Right cardiac atrium (tissue), 5 donors: ENCODE results near the gene CIAO2A. TPM values are rescaled to one million over a fixed set of nuclear protein-coding genes. Genes with fewer than 3 reads are reported as not detected.

Experiments
- ATAC-seq, 2 donors: fragments of 200-7000 bp; cut with Tn5 transposase; one replicate each; pipeline versions ENCODE4 v1.8.0 to v1.9.1; 2020; ENCODE audit warnings: moderate library complexity in 2 of 2, mild to moderate bottlenecking in 1 of 2
- DNase-seq, 3 donors: peaks; one replicate each; pipeline ENCODE4 v3.0.0-alpha.2; 2020
- H3K27ac ChIP-seq: one replicate; pipeline ENCODE4 v1.5.1; 2013; ENCODE audit warnings: mild to moderate bottlenecking, low read length, control low read depth, moderate library complexity
- H3K27me3 ChIP-seq: one replicate; pipeline ENCODE4 v1.6.1; 2013; ENCODE audit not compliant: control insufficient read depth, insufficient read depth
- H3K4me1 ChIP-seq: one replicate; pipeline ENCODE4 v1.6.1; 2013; ENCODE audit warnings: low read length; ENCODE audit not compliant: control insufficient read depth, insufficient read depth
- H3K4me3 ChIP-seq: one replicate; pipeline ENCODE4 v1.5.1; 2013; ENCODE audit warnings: low read length, control low read depth
- H3K9me3 ChIP-seq: one replicate; pipeline ENCODE4 v1.6.1; 2013; ENCODE audit warnings: low read length; ENCODE audit not compliant: control insufficient read depth
- WGBS: extraction: QIAGEN DNeasy Blood & Tissue Kit; methylation state at CpG from one replicate; pipeline ENCODE4 v1.1.7; 2013; 5-methylcytosine and 5-hydroxymethylcytosine counted together
- intact Hi-C, 4 donors: fragments of 100-400 bp; cut with DNase I; formaldehyde crosslinking; loops; one replicate each; pipeline versions ENCODE4 v1.11.0 to v1.14.0; 2022 to 2023
- long read RNA-seq, 4 donors: library from polyadenylated mRNA; unstranded; transcript quantifications; one replicate each; pipeline ENCODE4 v2.0.0, GENCODE V29; 2020 to 2021
- polyA plus RNA-seq: library from polyadenylated mRNA; stranded (reverse); fragments of 200-250 nt; gene quantifications from one replicate; pipeline ENCODE4 v1.2.3, GENCODE V29; 2013
- total RNA-seq, 4 donors: library from RNA; stranded (reverse); fragmentation: NEBNext Ultra II Directional; extraction: Animal tissue kit (Norgen Biotek cat#: 25700); gene quantifications; one replicate each; pipeline ENCODE4 v1.2.1, GENCODE V29; 2021
- donor health status: healthy with polysubstance abuse.
- donor health status: DM: no; HTN: yes; CAD: no.
- donor health status: DM: no; HTN: no; CAD: no.
- donor health status: DM: no; HTN: yes; CAD: no; lungs with severe emphysema.
- donor health status: DM: yes; HTN: yes; CAD: no.

The CIAO2A gene
- 10 to 100 TPM; 43.9 to 66.2 (median 53.6) TPM for total RNA-seq
- 82.7 TPM for polyA plus RNA-seq
- long read RNA-seq, donor 1, transcript CIAO2A-202 (4 exons, 826 nt), result minor isoform, 9 of 59 reads
- long read RNA-seq, donor 1, transcript CIAO2A-201 (5 exons, 1,105 nt), result major isoform, 46 of 59 reads
- long read RNA-seq, donor 1, partial matches to known transcripts, result 0 of 59 reads
- long read RNA-seq, donor 1, other reads (novel, unspliced or antisense), result 2 of 59 reads
- long read RNA-seq, donor 2, transcript CIAO2A-202 (4 exons, 826 nt), result minor isoform, 5 of 33 reads
- long read RNA-seq, donor 2, transcript CIAO2A-201 (5 exons, 1,105 nt), result major isoform, 27 of 33 reads
- long read RNA-seq, donor 2, partial matches to known transcripts, result 0 of 33 reads
- long read RNA-seq, donor 2, other reads (novel, unspliced or antisense), result 0 of 33 reads
- long read RNA-seq, donor 3, transcript CIAO2A-201 (5 exons, 1,105 nt), result major isoform, 28 of 37 reads
- long read RNA-seq, donor 3, partial matches to known transcripts, result 0 of 37 reads
- long read RNA-seq, donor 3, other reads (novel, unspliced or antisense), result 4 of 37 reads
- long read RNA-seq, donor 4, transcript CIAO2A-201 (5 exons, 1,105 nt), result major isoform, 17 of 21 reads
- long read RNA-seq, donor 4, partial matches to known transcripts, result 0 of 21 reads
- long read RNA-seq, donor 4, other reads (novel, unspliced or antisense), result 1 of 21 reads

- WGBS, result under 1% methylated on average over 41 of the region's 41 CpGs
- intact Hi-C loops, result loop anchor here in 1 of 4 donors (5.0 kb wide), 1 partner anchor 58 kb away; the partner anchor contains the start of gene SNX22
These were observed at the start of gene CIAO2A for GRCh38 chr15:64093627-64094417. TSS of gene CIAO2A (minus strand) at chr15:64093838. CDS start at chr15:64093768, 70 bp downstream.

GRCh38 chr15:64143276-64143675, 49.6 kb upstream of the CIAO2A start:
- WGBS, result 74% methylated on average over 6 of the region's 6 CpGs
- Histone ChIP-seq H3K4me1 (no peaks in the 10 kb centered on the region), H3K4me3 (no peak overlapping the region), H3K27me3 (no peaks in the 10 kb centered on the region), H3K9me3 (no peaks in the 10 kb centered on the region), H3K27ac (no peak overlapping the region)
- intact Hi-C loops, result no loop called here
- ATAC-seq (no peak), DNase-seq (no peak)

More at GRCh38 chr15:64093627-64094417, at the start of gene CIAO2A:
- H3K27ac ChIP-seq, result peak within 1 kb of the TSS; percentile 98
- H3K4me3 ChIP-seq, result peak within 1 kb of the TSS; percentile 72
- no peaks in the 10 kb centered on the region for H3K27me3 ChIP-seq
- no peaks in the 10 kb centered on the region for H3K9me3 ChIP-seq
- peaks cover 9% of the 10 kb centered on the region for H3K4me1 ChIP-seq
- DNase-seq, result peak; percentile 95
- peak; percentile 89 to 91 for ATAC-seq

GRCh38 chr15:64141798-64142512, 48.3 kb upstream of the CIAO2A start:
- no peaks in the 10 kb centered on the region for H3K4me1 ChIP-seq
- no peaks in the 10 kb centered on the region for H3K27me3 ChIP-seq
- ATAC-seq (no peak), DNase-seq (no peak)
- no peak overlapping the region for H3K4me3 ChIP-seq
- intact Hi-C loops, result no loop called here
- H3K27ac ChIP-seq, result no peak overlapping the region
- H3K9me3 ChIP-seq, result no peaks in the 10 kb centered on the region
- WGBS, result 97% methylated on average over 8 of the region's 8 CpGs

- no peak overlapping the region for H3K4me3 ChIP-seq
- intact Hi-C loops, result no loop called here
- DNase-seq (no peak), ATAC-seq (no peak)
- no peaks in the 10 kb centered on the region for H3K9me3 ChIP-seq
- H3K27me3 ChIP-seq, result no peaks in the 10 kb centered on the region
- H3K4me1 ChIP-seq, result peaks cover 5% of the 10 kb centered on the region
- H3K27ac ChIP-seq, result no peak overlapping the region
- 69% methylated on average over 4 of the region's 4 CpGs for WGBS
These were observed 44.8 kb upstream of the CIAO2A start for GRCh38 chr15:64138331-64138941.

- H3K4me3 ChIP-seq, result no peak overlapping the region
- intact Hi-C loops, result no loop called here
- no peaks in the 10 kb centered on the region for H3K27me3 ChIP-seq
- peak overlapping the region; percentile 73 for H3K27ac ChIP-seq
- no peaks in the 10 kb centered on the region for H3K9me3 ChIP-seq
- peaks cover 6% of the 10 kb centered on the region for H3K4me1 ChIP-seq
- ATAC-seq (peak; percentile 52 to 72), DNase-seq (peak in 1 of 3 donors; percentile 56)
- WGBS, result 69% methylated on average over 8 of the region's 8 CpGs
These were observed 43.7 kb upstream of the CIAO2A start for GRCh38 chr15:64137226-64137833.

- Histone ChIP-seq H3K27ac (peak overlapping the region; percentile 12), H3K4me3 (no peak overlapping the region), H3K9me3 (no peaks in the 10 kb centered on the region), H3K4me1 (peaks cover 8% of the 10 kb centered on the region), H3K27me3 (no peaks in the 10 kb centered on the region)
- no peak for DNase-seq
- ATAC-seq, result no peak
- WGBS, result 85% methylated on average over 7 of the region's 7 CpGs
- intact Hi-C loops, result no loop called here
These were observed 42.7 kb upstream of the CIAO2A start for GRCh38 chr15:64136347-64136746.

- DNase-seq (peak; percentile 41 to 80 (median 78)), ATAC-seq (peak; percentile 16 to 22)
- Histone ChIP-seq H3K9me3 (no peaks in the 10 kb centered on the region), H3K27me3 (no peaks in the 10 kb centered on the region), H3K4me3 (no peak overlapping the region), H3K27ac (peak overlapping the region; percentile 54), H3K4me1 (peaks cover 8% of the 10 kb centered on the region)
- intact Hi-C loops, result no loop called here
- WGBS, result 56% methylated on average over 9 of the region's 9 CpGs
These were observed 40.7 kb upstream of the CIAO2A start for GRCh38 chr15:64134345-64134829.

- ATAC-seq, result no peak
- peak in 1 of 3 donors; percentile 64 for DNase-seq
- H3K4me3 ChIP-seq, result no peak overlapping the region
- no peaks in the 10 kb centered on the region for H3K9me3 ChIP-seq
- no peaks in the 10 kb centered on the region for H3K27me3 ChIP-seq
- H3K4me1 ChIP-seq, result peaks cover 8% of the 10 kb centered on the region
- intact Hi-C loops, result no loop called here
- WGBS, result 90% methylated on average over 10 of the region's 10 CpGs
- H3K27ac ChIP-seq, result peak overlapping the region; percentile 54
These were observed 40.1 kb upstream of the CIAO2A start for GRCh38 chr15:64133623-64134344.

- no peak overlapping the region for H3K4me3 ChIP-seq
- no peak for DNase-seq
- H3K4me1 ChIP-seq, result peaks cover 8% of the 10 kb centered on the region
- H3K27me3 ChIP-seq, result no peaks in the 10 kb centered on the region
- intact Hi-C loops, result no loop called here
- H3K9me3 ChIP-seq, result no peaks in the 10 kb centered on the region
- ATAC-seq, result no peak
- peak overlapping the region; percentile 20 for H3K27ac ChIP-seq
- 84% methylated on average over 4 of the region's 4 CpGs for WGBS
These were observed 38.6 kb upstream of the CIAO2A start for GRCh38 chr15:64132217-64132616.
